NCI-H1105 treated with DMSO at 0.1 percent for 48 hours (cell line): Measurements from ENCODE around the gene COL9A3.

Source experiments
- DNase-seq: peaks from one replicate; lab custom pipeline; 2025; lab: John Stamatoyannopoulos, UW

COL9A3 gene

DNA sequence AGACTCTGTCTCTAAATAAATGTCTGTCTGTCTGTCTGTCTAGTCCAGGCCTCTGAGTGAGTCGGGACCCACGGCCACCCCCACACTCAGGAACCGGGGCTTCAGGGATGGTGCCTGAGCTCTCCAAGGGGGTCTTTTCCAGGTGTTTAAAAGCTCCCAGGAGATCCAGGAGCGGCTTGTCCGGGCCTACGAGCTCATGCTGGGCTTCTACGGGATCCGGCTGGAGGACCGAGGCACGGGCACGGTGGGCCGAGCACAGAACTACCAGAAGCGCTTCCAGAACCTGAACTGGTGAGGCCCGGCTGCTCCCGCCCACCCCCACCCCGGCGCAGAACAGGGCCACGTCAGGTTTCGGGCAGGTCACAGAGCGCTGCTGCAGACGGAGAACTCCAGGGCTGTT is 5.5 kb upstream of the COL9A3 start:
- no peak for DNase-seq

DNA sequence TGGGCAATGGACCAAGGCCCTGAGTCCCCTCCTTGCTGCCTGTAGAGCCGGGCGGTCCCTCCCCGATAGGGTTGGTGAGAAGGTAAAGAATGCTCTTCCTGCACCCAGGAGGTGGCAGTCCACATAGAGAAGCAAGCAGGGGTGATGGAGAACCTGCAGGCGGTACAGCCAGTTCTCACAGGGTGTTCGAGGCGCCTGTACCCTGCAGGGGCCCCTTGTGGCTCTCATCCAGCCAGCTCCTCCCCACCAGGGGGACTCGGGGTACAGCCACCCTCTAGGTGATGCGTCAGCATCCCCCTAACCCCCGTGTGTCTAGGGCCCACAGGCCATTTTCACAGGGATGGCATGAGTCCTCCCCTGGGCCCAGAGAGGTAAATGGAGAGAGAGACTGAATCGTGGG is 5.1 kb upstream of the COL9A3 start:
- no peak for DNase-seq

- DNase-seq, result no peak
Measured at GRCh38 chr20:62812181-62812906, 4.5 kb upstream of the COL9A3 start.

DNA sequence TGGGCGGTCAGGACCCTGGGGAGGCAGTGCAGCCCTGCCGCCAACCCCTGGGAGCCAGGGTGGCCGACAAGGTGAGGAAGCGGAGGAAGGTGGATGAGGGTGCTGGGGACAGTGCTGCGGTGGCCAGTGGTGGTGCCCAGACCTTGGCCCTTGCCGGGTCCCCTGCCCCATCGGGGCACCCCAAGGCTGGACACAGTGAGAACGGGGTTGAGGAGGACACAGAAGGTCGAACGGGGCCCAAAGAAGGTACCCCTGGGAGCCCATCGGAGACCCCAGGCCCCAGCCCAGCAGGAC is 4.0 kb upstream of the COL9A3 start:
- no peak for DNase-seq

GRCh38 chr20:62813588-62813987 is 3.3 kb upstream of the COL9A3 start:
- no peak for DNase-seq

GRCh38 chr20:62814060-62814708 is 2.7 kb upstream of the COL9A3 start:
- DNase-seq, result no peak

DNA sequence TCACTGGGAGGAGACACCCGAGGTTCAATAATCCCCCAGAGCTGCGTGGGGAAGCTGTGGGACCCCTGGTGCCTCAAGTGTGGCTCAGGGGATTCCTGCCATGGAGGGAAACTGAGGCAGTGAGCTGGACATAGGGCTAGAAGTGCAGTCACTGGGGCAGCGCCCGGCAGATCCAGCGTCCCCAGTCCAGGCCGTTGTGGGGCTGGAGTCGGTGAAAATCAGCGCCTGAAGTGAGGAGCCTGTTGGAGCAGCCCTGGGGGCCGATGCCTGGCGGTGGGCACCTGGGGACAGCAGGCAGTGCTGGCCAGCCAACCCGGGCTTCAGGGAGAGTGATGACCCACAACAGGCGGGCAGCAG is 2.2 kb upstream of the COL9A3 start:
- no peak for DNase-seq

GRCh38 chr20:62815066-62815991 is 1.5 kb upstream of the COL9A3 start:
- DNase-seq, result no peak

DNA sequence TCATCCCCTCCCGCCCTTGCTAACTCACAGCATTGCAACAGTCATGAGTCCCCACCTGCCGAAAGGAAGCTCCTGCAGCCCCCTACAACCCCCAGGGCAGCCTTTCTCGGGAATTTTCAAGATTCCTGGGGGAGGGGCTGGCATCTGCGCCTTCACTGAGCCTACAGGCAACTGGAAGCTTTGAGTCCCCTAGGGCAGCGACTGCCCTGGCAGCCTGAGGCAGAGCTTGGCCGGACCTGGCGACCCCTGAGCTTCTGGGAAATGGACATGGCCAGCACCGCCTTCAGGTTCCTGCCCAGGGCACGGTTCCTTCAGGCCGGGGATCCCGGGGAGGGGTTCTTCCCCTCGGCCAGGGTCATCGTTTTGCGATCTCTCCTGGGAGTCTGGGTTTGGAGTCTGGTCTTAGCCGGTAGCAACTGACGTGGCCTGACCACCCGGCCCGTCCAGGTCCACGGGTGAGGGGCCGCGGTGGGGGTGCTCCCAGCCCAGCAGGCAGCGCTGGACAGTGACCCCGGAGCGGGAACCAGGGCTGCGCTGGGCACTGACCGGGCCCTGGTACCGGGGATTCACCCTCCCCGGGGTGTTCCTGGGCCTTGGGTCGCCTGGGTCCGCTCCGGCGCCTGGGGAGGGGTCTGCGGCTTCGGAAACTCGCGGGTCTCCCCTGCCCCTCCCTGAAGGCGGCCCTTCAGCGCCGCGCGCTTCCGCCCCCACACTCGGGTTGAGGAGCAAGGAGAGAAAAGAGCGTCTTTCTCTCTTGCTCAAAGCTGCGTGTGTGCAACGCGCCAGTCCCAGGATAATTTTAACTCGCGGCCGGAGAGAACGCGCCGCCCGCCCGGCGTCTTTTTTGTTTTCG is 593 bp upstream of the COL9A3 start:
- DNase-seq, result peak; percentile 19

DNA sequence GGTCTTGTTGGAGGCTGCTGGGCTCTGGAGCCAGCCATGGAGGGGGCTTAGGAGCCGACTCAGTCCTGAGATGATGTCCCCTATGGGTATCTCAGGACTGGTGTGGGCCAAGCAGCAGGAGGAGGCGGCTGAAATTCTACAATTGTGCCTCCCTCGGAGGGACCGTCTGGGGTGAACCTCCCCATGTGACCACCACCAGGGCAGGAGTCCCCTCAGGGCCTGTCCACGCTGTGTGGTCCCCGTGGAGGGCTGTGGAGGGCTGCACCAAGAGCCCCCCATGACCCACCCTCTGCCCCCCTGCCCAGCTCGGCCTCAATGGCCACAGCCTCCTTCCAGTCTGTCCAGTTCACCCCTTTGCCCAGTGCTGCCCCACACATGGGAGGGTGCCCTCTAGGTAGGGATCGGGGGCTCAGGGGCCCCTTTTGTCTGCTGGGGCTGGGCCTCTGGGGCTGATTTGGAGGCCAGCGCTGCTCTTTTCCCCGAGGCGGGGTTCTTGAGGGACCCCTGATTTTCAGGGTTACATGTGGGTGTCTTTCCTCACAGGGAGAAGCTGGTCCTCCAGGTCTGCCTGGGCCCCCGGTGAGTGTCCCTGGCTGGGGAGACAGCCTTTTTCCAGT is 1.2 kb downstream of the COL9A3 start:
- no peak for DNase-seq

DNA sequence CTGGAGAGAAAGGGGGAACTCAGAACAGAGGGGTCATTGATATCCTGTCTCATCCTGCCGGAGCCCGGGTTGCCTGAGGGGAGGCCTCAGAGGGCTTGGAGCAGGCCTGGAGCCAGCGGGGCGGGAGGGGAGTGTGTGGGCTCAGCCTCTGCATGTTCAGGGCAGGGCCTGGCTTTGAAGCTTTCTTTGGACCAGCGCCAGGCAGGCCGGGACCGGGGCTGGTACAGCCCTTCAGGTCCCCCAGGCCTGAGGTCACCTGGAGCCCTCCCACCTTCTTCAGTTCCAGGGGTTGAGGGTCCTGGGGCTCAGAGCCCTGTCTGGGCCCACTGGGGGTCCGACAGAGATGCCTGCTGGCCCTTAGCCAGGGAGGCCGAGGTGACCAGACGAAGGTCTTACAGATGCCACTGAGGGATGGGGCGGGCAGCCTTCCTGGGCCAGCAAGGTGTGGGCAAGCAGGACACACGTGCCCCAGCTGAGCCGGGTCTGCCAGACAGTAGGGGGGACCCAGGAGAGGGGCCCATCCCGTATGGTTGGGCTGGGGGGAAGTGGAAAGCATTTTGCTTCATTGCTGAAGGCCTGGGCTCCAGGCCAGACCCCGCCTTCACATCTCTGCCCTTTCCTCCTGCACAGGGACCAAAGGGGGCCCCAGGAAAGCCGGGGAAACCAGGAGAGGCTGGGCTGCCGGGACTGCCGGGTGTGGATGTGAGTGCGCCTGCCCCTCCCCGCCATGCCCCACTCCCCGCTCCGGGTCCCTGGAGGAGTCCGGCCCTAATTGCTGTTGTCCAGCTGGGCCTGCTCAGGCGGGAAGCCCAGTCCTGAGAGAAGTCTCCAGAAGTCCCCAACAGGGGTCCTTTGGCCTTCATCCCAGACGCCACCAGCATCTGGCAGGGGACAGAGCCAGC is 2.0 kb downstream of the COL9A3 start:
- DNase-seq, result no peak

- no peak for DNase-seq
Measured at GRCh38 chr20:62819494-62820174, 2.8 kb downstream of the COL9A3 start.

DNA sequence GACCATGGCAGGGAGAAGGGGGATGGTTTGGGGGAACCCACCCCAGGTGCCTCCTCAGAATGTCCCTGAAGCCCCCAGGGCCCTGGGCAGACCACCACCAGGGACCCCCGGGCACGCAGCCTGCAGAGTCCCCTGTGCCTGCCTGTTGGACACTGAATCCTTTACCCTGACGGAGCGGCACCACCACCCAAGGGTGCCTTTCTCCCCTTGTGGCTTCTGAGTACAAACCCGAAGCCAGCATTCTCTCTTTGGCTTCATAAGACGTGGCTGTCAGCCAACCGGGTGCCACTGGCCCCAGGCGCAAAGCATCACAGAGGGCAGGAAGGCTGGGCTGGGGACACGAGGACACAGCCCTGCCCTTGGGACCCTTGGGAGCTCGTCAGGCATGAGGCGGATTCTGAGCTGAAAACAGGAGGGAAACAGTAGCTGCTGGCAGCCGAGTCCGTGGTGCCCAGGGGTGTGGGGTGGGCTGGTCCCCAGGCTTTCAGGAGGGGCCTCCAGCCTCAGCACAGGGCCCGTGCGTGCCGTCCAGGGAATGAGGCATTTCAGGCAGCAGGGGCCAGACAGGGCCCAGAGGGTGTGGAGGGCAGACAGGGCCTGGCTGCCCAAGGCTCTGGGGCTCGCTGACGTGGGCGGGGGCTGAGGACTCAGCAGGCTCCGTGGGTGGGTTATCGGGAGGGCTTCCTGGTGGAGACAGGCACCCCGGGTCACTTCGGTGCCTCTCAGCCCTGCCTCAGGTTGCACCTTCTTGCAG is 3.5 kb downstream of the COL9A3 start:
- no peak for DNase-seq

GRCh38 chr20:62820962-62821725 is 4.3 kb downstream of the COL9A3 start:
- DNase-seq, result no peak

DNA sequence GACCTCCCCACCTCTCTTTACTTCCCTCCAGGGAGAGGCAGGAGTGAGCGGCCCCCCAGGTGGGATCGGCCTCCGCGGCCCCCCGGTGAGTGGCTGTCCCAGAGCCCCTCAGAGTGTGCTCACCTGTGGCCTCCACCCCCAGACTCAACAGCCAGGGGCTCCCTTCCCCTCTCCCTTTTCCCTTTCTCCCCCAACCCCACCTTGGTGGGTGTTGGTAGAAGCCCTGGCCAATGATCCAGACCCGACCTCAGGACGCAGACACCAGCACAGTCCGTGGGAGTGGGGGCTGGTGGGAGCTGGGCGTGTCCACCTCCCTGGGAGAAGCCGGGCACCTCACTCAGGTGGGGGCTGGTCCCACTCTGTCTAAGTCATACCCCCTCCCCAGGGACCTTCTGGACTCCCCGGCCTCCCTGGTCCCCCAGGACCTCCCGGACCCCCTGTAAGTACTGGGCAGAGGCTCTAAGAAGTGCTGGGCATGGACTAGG is 4.9 kb downstream of the COL9A3 start:
- no peak for DNase-seq

DNA sequence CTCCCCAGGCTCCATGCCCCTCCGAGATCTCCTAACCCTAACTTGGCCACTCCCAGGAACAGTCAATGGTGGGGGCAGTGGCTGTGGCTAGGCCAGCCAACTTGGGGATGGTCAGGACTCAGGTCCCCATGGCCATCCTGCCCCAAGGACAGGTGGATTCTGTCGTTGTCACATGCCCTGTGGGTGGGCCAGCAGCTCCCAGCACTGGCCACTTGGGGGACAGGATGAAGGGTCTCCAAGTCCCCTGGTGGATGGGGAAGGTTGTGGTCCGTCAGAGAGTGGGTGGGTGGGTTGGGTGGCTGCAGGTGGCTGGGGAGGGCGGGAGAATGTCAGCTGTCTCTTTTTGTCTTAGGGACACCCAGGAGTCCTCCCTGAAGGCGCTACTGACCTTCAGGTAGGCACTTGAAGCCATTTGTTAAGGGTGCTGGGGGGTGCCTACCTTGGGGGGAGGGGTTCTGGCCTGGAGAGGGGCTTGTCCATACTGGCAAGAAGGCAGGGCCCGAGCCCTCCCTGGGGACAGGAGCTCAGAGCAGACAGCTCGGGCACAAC is 5.5 kb downstream of the COL9A3 start:
- no peak for DNase-seq

DNA sequence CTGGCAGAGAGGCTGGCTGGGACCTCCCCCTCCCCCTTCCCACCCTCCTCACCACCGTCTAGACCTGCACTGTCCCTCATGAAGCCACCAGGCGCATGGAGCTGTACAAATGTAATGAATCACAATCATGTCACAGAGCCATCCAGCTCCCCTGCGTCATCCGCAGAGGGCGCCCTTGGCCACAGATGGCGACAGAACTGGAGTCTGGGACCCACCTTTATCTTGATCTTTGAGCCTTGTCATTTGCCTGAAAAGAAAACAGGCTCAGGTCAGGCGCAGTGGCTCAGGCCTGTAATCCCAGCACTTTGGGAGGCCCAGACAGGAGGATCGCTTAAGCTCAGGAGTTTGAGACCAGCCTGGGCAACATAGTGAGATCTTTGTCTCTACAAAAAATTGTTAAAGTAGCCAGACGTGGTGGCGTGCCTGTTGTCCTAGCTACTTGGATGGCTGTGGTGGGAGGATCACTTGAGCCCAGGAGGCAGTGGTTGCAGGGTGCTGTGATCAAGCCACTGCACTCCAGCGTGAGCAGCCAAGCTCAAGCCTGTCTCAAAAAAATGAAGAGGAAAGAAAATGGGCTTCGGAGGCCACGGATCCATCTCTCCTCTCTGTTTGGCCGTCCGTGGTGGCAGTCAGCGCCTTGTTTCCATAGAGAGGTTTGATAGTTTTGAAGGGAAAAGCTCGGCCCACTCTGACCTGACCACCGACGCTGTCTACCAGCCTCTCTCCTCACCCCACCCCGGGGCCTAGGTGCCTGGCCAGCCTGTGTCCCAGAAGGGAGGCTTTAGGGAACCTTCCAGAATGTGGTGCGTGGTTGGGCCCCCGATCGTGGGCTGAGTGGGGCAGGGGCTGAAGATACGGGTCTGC is 6.2 kb downstream of the COL9A3 start:
- peak; percentile 15 for DNase-seq
